ENCODE results near the gene ABCD1. TPM values are rescaled to one million over a fixed set of nuclear protein-coding genes. Genes with fewer than 3 reads are reported as not detected.
"Not testable (repeated sequence)": the region's sequence is repeated elsewhere in the genome, so short reads cannot be mapped to it uniquely, and the experiment has no call there.

Gene ABCD1
- polyA plus RNA-seq, 1 donor from 2014 or later, result 3.6 TPM

DNA sequence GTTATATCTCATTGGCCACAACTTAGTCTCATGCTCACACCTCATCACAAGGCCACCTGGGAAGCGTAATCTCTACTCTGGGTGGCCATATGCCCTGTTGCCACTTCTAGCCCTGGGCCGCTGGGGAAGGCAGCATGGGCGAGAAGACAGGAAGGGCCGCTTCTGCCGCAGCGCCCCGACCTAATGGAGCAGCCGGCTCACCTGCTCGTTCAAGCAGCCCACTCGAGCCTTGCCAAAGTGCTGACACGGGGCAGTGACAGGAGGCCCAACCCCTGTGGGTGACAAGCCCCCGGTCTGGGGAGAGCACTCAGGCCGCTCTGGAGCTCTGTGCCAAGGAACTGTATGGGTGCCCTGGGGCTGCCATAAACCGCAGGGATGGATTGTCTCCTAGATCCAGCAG is 17.5 kb downstream of the ABCD1 start:
- H3K27ac ChIP-seq (ENCODE audit: low read length); H2AFZ ChIP-seq (ENCODE audit: low read depth, low read length); H3K4me2 ChIP-seq (ENCODE audit: low read length); H3K27me3 ChIP-seq (ENCODE audit: insufficient read depth, low read depth, low read length); H3K36me3 ChIP-seq (ENCODE audit: insufficient read depth, low read length); H3K9me3 ChIP-seq (ENCODE audit: low read length); H3K4me3 ChIP-seq (ENCODE audit: low read length); H3K9me2 ChIP-seq (ENCODE audit: insufficient read depth, low read length); H3K79me2 ChIP-seq (replicated peaks; ENCODE audit: insufficient read depth, low read length); H3F3A ChIP-seq (ENCODE audit: insufficient read depth, low read length, poor library complexity, severe bottlenecking); H4K20me1 ChIP-seq (ENCODE audit: insufficient read depth); H3K9ac ChIP-seq (ENCODE audit: low read length): not testable (repeated sequence)

DNA sequence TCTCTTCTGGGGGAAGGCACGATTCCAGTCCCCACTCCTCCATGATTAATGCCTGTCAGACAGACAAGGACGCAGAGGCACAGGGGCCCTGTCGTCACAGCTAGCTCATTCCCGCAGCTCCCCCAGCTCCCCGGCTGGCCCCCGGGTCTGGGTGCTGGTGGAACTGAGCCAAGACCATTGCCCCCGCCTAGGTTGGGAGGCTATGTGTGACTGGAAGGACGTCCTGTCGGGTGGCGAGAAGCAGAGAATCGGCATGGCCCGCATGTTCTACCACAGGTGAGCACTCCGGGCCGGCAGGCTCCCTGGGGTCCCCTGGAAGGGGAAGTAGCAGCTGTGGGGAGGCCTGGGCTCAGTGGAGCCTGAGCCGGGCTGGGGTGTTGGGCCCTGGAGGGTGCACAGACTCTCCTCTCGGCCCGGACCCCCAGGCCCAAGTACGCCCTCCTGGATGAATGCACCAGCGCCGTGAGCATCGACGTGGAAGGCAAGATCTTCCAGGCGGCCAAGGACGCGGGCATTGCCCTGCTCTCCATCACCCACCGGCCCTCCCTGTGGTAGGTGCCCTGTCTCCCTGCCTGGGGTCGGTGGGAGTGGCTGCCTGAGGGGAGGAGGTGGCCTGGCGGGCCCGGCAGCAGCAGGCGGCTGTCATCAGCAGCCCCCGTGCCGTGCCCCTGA is 18.3 kb downstream of the ABCD1 start:
- not testable (repeated sequence) for H3K27ac ChIP-seq (ENCODE audit: low read length); H3K4me3 ChIP-seq (ENCODE audit: low read length); H3K9ac ChIP-seq (ENCODE audit: low read length); H3K27me3 ChIP-seq (ENCODE audit: insufficient read depth, low read depth, low read length); H3K4me2 ChIP-seq (ENCODE audit: low read length); H3F3A ChIP-seq (ENCODE audit: insufficient read depth, low read length, poor library complexity, severe bottlenecking); H3K79me2 ChIP-seq (replicated peaks; ENCODE audit: insufficient read depth, low read length); H2AFZ ChIP-seq (ENCODE audit: low read depth, low read length); H3K9me2 ChIP-seq (ENCODE audit: insufficient read depth, low read length); H3K36me3 ChIP-seq (ENCODE audit: insufficient read depth, low read length); H4K20me1 ChIP-seq (ENCODE audit: insufficient read depth); H3K9me3 ChIP-seq (ENCODE audit: low read length)

DNA sequence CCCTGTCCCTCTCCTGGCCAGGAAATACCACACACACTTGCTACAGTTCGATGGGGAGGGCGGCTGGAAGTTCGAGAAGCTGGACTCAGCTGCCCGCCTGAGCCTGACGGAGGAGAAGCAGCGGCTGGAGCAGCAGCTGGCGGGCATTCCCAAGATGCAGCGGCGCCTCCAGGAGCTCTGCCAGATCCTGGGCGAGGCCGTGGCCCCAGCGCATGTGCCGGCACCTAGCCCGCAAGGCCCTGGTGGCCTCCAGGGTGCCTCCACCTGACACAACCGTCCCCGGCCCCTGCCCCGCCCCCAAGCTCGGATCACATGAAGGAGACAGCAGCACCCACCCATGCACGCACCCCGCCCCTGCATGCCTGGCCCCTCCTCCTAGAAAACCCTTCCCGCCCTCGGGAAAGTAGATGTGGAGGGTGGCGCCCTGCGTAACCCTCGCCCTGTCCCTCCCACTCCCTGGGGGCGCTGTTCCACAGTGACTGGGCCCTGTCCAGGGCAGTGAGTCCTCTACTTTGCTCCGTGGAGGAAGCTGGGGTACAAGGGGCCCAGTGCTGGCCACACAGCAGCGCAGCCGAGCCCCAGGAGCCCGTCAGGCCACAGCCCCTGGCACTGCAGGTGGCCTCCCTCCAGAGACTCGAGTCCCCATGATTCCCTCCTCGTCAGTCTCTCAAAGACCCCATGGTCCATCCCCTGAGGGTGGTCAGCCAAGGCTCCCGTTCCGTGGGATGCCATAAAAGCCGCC is 19.0 kb downstream of the ABCD1 start:
- H3K27ac ChIP-seq (ENCODE audit: low read length); H3K36me3 ChIP-seq (ENCODE audit: insufficient read depth, low read length); H3K4me2 ChIP-seq (ENCODE audit: low read length); H3K27me3 ChIP-seq (ENCODE audit: insufficient read depth, low read depth, low read length); H4K20me1 ChIP-seq (ENCODE audit: insufficient read depth); H3K79me2 ChIP-seq (replicated peaks; ENCODE audit: insufficient read depth, low read length); H3K4me3 ChIP-seq (ENCODE audit: low read length); H3K9ac ChIP-seq (ENCODE audit: low read length); H3K9me2 ChIP-seq (ENCODE audit: insufficient read depth, low read length); H3K9me3 ChIP-seq (ENCODE audit: low read length); H3F3A ChIP-seq (ENCODE audit: insufficient read depth, low read length, poor library complexity, severe bottlenecking); H2AFZ ChIP-seq (ENCODE audit: low read depth, low read length): not testable (repeated sequence)

DNA sequence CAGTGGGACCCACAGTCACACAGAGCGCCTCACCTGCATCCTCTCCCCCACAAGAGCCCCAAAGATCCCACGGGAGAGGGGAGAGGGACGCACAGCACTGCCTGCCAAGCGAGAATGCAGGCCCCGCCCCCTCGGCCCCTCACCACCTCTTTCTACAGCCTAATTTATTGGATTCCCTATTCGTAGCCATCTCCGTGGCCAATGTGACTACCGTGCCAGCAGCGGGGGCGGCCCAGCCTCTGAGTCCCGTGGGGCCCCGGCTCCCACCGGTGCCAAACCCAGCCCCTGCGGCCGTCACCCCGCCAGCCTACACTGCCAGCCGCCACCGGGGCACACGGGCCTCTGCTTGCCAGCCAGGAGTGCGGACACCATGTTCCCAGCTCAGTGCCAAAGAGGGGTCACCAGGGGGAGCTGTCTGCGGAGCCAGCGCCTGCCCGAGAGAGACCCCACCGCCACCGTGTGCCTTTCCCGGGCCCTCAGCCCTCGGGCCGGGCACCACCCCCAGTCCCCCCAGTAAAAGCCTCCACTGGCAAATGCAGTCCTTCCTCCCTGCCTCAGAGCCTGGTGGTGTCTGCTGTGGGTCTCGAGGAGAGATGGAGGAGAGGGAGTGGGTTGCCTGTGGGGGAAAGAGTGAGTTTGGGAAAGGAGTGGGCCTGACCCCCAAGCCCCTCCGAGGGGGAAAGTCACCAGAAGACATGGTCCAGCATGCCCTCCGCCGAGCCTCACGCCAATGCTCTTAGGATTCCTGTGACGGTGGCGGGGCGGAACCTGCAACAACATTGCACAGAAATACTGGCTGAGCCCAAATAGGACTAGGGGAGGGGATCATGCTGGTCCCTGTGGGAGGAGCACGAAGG is 19.8 kb downstream of the ABCD1 start:
- Histone ChIP-seq H2AFZ (ENCODE audit: low read depth, low read length) (no peak overlapping the region), H3K36me3 (ENCODE audit: insufficient read depth, low read length) (no peaks in the 10 kb centered on the region), H3F3A (ENCODE audit: insufficient read depth, low read length, poor library complexity, severe bottlenecking) (no peaks in the 10 kb centered on the region), H3K9ac (ENCODE audit: low read length) (no peak overlapping the region), H3K27me3 (ENCODE audit: insufficient read depth, low read depth, low read length) (no peaks in the 10 kb centered on the region), H4K20me1 (ENCODE audit: insufficient read depth) (no peaks in the 10 kb centered on the region), H3K79me2 (replicated peaks; ENCODE audit: insufficient read depth, low read length) (no peaks in the 10 kb centered on the region), H3K9me2 (ENCODE audit: insufficient read depth, low read length) (no peaks in the 10 kb centered on the region), H3K4me3 (ENCODE audit: low read length) (no peak overlapping the region), H3K27ac (ENCODE audit: low read length) (no peak overlapping the region), H3K9me3 (ENCODE audit: low read length) (no peaks in the 10 kb centered on the region), H3K4me2 (ENCODE audit: low read length) (no peak overlapping the region)
- TF ChIP-seq RAD21 (conservative IDR thresholded peaks at IDR 0.05) (no peak), SMC3 (conservative IDR thresholded peaks at IDR 0.05; ENCODE audit: poor library complexity) (peak; percentile 28)

DNA sequence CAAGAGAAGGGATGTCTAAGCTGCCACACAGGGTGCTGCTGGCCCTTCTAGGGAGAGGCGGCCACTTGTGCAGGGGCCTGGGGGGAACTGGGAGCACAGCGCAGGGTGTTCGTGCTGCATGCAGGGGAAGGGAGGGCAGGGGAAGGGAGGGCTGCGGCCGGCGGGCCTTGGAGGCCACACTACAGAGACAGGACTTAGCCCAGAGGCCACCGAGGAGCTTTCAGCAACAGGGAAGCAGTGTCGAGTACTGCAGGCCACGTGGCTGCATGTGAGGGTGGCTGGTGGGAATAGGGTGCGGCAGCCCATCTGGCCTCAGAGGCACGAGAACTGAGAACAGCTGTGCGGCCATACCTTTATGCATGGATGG is 20.4 kb downstream of the ABCD1 start:
- H3K36me3 ChIP-seq (ENCODE audit: insufficient read depth, low read length); H3F3A ChIP-seq (ENCODE audit: insufficient read depth, low read length, poor library complexity, severe bottlenecking); H3K4me2 ChIP-seq (ENCODE audit: low read length); H3K27ac ChIP-seq (ENCODE audit: low read length); H3K79me2 ChIP-seq (replicated peaks; ENCODE audit: insufficient read depth, low read length); H4K20me1 ChIP-seq (ENCODE audit: insufficient read depth); H3K9me2 ChIP-seq (ENCODE audit: insufficient read depth, low read length); H3K27me3 ChIP-seq (ENCODE audit: insufficient read depth, low read depth, low read length); H2AFZ ChIP-seq (ENCODE audit: low read depth, low read length); H3K9ac ChIP-seq (ENCODE audit: low read length); H3K9me3 ChIP-seq (ENCODE audit: low read length); H3K4me3 ChIP-seq (ENCODE audit: low read length): not testable (repeated sequence)

All from neural cell (in vitro differentiated cells).